Cerebellar nuclear complex (tissue), 1 donor: ENCODE measurements around the gene AKT2.

Experiments used
- DNase-seq, 2 experiments: peaks; one replicate each; lab custom pipeline; 2025; lab: John Stamatoyannopoulos, UW

The AKT2 gene

DNA sequence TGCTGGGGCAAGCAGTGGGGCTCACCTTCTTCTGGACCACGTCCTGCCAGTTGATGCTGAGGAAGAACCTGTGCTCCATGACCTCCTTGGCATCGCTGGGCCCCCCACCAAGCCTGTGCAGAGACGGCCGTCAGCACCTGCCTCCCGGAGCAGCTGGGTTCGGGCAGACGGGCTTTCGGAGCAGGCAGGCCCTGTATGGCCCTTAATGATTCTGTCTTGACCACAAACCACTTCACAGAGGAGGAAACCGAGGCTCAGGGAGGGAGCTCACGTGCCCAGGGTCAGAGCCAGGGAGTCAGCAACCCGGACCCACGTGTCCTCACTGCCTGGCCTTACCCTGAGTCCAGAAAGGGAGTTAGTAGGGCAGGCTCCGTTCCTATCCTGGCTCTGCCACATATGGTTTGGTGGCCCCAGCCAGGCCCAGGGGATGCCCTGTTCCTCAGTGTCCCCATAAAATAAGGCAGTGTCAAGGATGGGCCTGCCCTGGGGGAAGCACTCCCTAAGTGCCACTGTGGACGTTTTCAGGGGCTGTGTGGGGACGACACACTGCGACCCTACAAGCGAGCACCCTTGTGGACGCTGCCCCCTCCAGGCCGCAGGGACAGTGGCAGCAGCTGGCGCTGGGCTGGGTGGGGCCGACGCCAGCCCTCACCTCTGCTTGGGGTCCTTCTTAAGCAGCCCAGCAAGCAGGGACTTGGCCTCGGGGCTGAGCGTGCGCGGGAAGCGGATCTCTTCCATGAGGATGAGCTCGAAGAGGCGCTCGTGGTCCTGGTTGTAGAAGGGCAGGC lies 49.7 kb downstream of the AKT2 start:
- DNase-seq: no peak

- DNase-seq: no peak
Observed at GRCh38 chr19:40234429-40235237, 50.5 kb downstream of the AKT2 start.

GRCh38 chr19:40233811-40234389 lies 51.2 kb downstream of the AKT2 start:
- no peak for DNase-seq

- no peak for DNase-seq
Observed at GRCh38 chr19:40232949-40233810, 52.0 kb downstream of the AKT2 start.

DNA sequence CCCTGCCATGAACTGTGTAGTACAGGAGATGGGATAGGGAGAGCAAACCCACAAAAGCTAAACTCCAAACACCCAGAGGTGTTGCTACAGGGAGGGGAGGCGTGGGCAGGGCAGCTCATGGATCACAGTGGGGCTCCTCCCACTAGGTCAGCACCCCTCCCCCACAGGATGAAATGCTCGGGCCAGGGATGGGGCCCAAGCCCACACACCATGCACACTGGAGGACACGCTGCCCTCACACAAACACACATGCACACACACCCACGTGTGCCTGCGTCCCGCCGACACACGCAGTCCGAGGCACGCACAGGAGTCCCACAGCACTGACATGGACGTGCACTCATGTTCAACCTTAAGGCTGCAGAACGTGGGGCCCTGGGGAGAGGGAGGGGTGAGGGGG lies 52.7 kb downstream of the AKT2 start:
- DNase-seq: no peak

DNA sequence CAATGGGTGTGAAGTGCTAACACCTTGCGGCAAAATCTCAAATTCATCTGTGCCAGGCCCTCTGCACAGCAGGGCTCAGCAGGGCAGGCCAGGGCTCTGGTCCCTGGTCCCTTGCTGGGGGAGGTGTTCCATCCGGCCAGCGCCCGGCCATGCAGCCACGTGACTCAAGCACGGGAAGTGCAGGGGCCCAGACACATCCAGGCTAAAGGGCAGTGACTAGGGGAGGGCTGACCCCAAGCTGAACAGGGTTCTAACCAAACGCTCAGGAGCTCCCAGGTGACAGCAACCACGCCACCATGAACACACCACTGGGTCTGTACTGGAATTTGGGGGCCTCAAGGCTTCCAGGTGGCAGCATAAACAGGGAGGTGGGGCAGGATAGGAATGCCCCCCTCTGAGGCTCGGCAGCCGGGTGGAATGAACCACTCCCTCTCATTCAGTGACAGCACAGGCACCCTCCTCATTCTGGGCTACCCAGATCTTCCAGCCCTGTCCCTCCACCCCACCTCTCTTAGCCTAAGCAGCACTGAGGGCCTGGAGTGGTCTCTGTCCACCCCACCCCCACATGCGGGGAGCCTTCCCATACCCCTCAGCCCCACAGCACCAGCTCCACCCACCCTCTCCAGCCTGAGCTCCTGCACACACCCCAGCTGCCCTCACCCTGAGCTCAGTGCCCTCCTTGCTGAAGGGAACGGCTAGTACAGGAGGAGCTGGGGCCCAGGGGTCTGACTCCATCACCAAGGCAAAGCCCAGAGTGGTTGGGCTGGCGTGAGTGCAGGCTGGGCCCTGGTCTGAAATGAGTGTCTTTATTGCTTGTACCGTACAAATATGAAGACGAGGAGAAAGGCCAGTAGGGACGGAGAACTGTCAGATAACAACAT lies 53.4 kb downstream of the AKT2 start:
- no peak for DNase-seq

DNA sequence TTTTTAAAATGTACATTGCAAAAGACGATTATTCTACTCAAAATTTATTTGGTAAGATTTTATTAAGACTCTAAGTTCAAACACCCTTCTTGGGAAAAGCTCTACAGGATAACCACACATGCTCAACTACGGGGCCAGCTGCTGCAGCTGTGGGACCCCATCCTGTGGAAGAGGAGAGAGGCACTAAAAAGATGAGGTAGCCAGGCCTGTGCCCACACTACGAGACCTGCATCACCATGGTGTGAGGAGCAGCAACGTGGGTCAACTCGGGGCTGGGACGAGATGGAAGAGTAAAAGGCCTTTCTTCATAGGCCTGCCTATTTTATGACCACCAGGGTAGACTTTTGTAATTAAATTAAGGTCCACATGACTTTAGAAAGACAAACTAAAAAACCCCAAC lies 54.1 kb downstream of the AKT2 start:
- no peak for DNase-seq

DNA sequence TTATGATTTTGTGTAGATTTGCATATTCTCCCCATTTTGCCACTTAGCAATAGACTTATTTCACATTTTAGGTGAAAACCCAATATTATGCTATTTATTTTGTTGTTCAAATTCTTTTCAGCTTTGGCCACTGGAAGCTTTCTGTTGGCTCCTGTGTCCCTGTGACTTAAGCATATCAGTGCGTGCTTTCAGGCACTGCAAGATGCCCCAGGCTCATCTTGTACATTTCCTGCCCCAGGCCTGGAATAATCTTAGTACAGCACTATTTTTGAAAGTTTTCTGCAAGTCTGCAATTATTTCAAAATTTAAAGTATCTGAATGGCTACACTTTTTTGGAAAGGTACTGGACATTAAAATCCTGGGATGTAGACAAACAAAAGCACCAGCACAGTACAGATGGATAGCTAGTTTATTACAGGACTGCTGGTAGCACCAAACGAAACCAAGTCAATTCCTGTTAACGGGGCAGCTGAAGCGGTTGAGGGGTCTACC lies 55.2 kb downstream of the AKT2 start:
- DNase-seq: no peak

DNA sequence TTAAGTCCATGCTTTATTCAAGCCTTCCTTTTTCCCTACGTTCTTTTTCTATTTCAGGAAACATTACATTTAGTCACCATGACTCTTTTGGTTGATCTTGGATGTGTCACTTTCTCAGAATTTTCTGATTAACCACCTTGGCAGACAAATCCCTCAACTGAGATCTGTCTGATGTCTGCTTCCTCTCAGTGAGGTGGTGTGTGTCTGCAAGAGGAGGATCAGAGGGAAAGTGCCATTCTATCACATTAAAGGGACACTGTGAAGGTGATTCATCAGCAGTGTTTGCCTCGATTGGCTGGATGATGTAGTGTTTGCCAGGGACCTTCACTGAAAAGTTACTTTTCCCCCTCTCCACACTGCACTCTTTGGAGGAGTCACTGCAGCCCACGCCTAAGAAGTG lies 55.7 kb downstream of the AKT2 start:
- DNase-seq: no peak

GRCh38 chr19:40228863-40229262 lies 56.3 kb downstream of the AKT2 start:
- DNase-seq: no peak

DNA sequence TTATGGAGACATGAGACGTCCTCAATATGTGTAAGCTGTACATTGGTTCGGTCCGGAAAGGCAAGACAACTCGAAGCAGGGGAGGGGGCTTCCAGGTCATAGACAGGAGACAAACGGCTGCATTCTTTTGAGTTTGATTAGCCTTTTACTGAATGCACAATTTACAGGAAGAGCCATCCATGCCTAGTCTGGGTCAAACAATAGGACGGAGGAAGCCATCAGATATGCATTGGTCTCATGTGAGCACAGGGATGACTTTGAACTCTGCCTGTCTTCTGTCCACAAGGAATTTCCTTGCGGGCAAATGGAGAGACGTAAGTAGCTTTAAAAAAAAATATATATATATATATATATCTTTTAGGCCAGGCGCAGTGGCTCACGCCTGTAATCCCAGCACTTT lies 56.8 kb downstream of the AKT2 start:
- no peak for DNase-seq

GRCh38 chr19:40225440-40226305 lies 59.5 kb downstream of the AKT2 start:
- no peak for DNase-seq

DNA sequence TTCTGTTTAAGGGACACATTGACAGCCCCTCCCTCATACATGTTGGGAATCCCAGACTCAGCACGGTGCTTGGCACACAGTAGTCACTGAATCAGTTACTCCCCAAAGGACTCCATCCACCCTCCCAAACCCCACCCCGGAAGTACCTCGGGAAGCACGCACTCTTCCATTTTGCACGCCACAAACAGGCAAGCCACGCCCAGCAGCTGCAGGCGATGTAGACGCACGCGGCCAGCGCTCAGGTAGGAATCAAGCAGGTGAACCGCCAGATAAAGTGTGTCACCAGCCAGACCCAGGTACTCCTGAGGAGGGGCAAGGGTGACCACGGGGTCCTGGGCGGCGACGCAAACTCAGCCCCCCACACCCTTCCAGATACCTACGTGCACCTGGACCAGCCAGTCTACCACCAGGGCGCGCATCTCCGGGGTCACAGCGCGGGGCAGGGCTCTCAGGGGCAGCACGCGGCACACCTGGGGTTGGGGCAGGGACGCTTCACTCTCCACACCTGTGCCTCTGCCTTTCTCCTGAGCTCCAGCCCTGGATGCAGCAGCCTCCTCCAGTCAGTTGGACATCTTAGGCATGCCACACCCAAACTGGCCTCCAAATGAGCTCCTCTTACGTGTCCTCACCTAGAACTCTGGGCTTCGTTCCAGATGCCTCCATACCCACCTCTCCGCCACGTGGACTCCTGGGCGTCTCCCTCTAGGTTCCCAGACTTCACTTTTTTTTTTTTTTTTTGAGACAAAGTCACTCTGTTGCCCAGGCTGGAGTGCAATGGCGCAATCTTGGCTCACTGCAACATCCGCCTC lies 60.6 kb downstream of the AKT2 start:
- no peak for DNase-seq

GRCh38 chr19:40223135-40223822 lies 61.9 kb downstream of the AKT2 start:
- no peak for DNase-seq

DNA sequence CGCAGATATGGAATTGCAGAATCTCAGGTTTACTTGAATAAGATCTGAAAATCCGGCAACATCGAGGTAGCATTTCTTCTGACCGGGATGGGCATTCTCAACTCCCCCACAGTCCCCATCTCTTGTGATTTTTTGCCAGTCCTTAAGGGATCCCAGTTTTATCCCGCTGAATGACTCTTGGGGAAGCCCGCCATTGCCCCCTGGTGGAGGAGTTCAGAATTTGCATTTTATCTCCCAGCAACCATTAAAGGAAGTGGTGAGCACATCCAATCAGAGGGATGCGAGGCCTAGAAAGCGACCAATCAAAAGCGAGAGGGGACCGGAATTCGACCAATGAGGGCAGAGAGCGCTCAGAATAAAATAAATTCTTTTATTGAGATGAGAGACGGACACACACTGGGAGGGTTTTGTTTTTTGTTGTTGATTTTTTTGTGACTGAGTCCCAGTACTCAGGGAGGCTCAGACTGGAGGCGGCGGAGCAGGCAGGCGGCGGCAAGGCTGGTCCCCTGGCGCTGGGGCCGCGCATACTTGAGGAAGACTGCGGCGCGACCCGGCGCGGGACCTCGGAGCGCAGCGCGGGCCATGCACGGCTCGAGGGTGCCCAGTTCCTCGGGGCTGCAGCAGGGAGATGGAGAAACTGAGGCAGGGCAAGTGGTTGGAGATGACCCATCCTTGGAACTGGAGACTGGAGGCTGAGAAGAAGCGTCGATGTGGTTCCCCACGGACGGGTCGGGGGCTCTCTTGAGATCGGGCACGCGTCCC lies 63.1 kb downstream of the AKT2 start:
- peak in 1 of 2 experiments; percentile 80 for DNase-seq

DNA sequence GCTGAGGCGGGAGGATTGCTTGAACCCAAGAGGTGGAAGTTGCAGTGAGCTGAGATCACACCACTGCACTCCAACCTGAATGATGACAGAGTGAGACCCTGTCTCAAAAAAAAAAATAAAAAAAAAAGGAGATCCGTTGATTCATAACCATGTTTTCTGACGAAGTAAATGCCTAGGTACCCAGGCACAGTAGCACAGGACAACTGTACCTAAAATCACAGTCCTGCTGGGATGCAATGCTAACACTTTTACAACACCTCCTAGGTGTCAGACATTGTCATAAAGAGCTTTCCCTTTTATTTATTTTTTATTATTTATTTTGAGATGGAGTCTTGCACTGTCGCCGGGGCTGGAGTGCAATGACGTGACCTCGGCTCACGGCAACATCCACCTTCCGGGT lies 64.5 kb downstream of the AKT2 start:
- DNase-seq: no peak

DNA sequence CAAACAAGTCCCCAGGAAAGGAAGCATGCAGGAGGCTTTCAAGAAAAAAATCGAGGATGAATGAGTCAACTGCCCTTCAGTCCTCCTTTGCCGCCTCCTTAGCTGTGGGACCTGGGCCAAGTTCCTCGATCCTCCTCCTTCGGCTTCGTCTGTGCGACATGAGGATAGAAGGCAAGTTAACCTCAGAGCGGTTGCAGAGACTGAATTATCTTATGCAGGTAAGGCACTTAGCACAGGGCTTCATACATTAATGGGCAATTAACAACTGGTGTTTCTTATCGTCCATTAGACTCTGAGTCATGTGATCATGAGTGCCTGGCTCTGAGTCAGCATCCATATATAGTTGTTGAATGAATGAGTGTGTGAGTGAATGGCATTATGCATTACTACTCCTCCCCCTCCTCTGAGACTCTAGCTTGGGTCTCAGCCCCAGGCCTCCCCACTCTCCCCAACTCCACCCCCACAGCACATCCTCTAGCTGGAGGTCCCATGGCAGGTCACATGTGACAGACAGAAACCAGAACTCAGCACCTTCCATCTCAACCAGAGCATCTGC lies 65.3 kb downstream of the AKT2 start:
- DNase-seq: no peak
